Erythroblast (primary cell): ENCODE data around the gene MAGEA9.

Source experiments
- GATA1 ChIP-seq: IDR thresholded peaks from 2 replicates; pipeline ENCODE4 v1.6.1; 2011; ENCODE audit warnings: low read depth, mild to moderate bottlenecking, control low read depth, low read length, moderate library complexity
- POLR2A ChIP-seq: IDR thresholded peaks from 2 replicates; pipeline ENCODE4 v1.6.1; 2011; ENCODE audit warnings: mild to moderate bottlenecking, low read length

DNA sequence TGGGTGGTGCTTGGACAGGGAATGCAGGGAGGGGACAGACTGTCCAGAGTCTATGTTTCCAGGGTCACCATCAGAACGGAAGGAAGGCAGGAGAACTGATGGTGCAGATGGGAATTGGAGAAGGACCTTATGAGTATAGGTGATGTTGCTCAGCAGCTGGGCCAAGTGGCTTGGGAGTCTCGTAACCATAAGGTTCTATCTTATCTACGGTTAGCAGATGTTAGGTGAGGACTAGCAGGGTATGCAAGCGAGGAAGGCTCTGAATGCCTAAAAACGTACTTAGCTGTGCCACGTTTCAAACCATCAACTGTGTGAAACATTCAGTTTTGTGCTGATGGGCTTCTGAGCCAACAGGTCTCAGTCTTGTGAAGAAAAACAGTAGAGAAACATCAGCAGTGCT lies 22.4 kb downstream of the MAGEA9 start:
- TF ChIP-seq GATA1 (no peak), POLR2A (no peak)
